GM23338 (cell line): ENCODE data around the gene CADPS.

Experiments
- CREB1 ChIP-seq: fragments of 250-450 bp; sonication (Bioruptor Pico); IDR thresholded peaks from 2 replicates; pipeline ENCODE4 v1.5.0; 2020; ENCODE audit warnings: low read depth, mild to moderate bottlenecking, moderate library complexity
- EZH2 ChIP-seq: fragments of 200-600 bp; sonication (generic); IDR thresholded peaks from one replicate; pipeline ENCODE4 v1.8.0; 2017; ENCODE audit warnings: antibody characterized with exemption, mild to moderate bottlenecking, low read depth; ENCODE audit not compliant: unreplicated experiment
- EZH2phosphoT487 ChIP-seq: fragments of 200-600 bp; sonication (generic); IDR thresholded peaks from one replicate; pipeline ENCODE4 v1.8.1; 2018; ENCODE audit warnings: antibody characterized with exemption; ENCODE audit not compliant: unreplicated experiment
- JUNB ChIP-seq: IDR thresholded peaks from one replicate; pipeline ENCODE4 v1.6.1; 2016; ENCODE audit warnings: antibody characterized with exemption; ENCODE audit not compliant: unreplicated experiment
- NANOG ChIP-seq: IDR thresholded peaks from 2 replicates; pipeline ENCODE4 v1.6.1; 2016; ENCODE audit warnings: antibody characterized with exemption, borderline replicate concordance
- POLR2AphosphoS5 ChIP-seq: IDR thresholded peaks from 2 replicates; pipeline ENCODE4 v1.6.1; 2016; ENCODE audit warnings: antibody characterized with exemption, low read depth
- REST ChIP-seq: IDR thresholded peaks from one replicate; pipeline ENCODE4 v1.6.1; 2018; ENCODE audit warnings: antibody characterized with exemption; ENCODE audit not compliant: unreplicated experiment
- STAT1 ChIP-seq: IDR thresholded peaks from one replicate; pipeline ENCODE4 v1.6.1; 2016; ENCODE audit warnings: antibody characterized with exemption; ENCODE audit not compliant: unreplicated experiment
- ZNF331 ChIP-seq: fragments of 250-450 bp; sonication (Bioruptor Pico); IDR thresholded peaks from 2 replicates; pipeline ENCODE4 v1.5.0; 2020; ENCODE audit warnings: low read depth, mild to moderate bottlenecking, moderate library complexity
- TF ChIP-seq, protein P1 (sequence below), 2 experiments: fragments of 200-600 bp in 1 of 2; sonication (generic) in 1 of 2; conservative IDR thresholded peaks; 2 replicates each; pipeline versions ENCODE4 v1.5.1 to v1.6.1; 2016 to 2017; ENCODE audit warnings: antibody characterized with exemption in 2 of 2, low read depth in 2 of 2, mild to moderate bottlenecking in 2 of 2, moderate library complexity in 1 of 2
- TF ChIP-seq, protein P2 (sequence below): IDR thresholded peaks from 2 replicates; pipeline ENCODE4 v1.6.1; 2016; ENCODE audit warnings: antibody characterized with exemption

GRCh38 chr3:62373215-62373614 is 502.0 kb downstream of the CADPS start, which contains the start of gene FEZF2:
- TF ChIP-seq, protein P1, sequence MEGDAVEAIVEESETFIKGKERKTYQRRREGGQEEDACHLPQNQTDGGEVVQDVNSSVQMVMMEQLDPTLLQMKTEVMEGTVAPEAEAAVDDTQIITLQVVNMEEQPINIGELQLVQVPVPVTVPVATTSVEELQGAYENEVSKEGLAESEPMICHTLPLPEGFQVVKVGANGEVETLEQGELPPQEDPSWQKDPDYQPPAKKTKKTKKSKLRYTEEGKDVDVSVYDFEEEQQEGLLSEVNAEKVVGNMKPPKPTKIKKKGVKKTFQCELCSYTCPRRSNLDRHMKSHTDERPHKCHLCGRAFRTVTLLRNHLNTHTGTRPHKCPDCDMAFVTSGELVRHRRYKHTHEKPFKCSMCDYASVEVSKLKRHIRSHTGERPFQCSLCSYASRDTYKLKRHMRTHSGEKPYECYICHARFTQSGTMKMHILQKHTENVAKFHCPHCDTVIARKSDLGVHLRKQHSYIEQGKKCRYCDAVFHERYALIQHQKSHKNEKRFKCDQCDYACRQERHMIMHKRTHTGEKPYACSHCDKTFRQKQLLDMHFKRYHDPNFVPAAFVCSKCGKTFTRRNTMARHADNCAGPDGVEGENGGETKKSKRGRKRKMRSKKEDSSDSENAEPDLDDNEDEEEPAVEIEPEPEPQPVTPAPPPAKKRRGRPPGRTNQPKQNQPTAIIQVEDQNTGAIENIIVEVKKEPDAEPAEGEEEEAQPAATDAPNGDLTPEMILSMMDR (conservative IDR thresholded peaks at IDR 0.05; ENCODE audit: low read depth in 2 of 2), result no peak
- TF ChIP-seq EZH2 (peak; percentile 77), POLR2AphosphoS5 (no peak), JUNB (no peak), EZH2phosphoT487 (peak; percentile 75), REST (no peak), NANOG (no peak), CREB1 (CRISPR knock-in tag) (peak; percentile 35; the same call in 1 of the 2 replicates), STAT1 (no peak), ZNF331 (CRISPR knock-in tag) (no peak)
- TF ChIP-seq, protein P2, sequence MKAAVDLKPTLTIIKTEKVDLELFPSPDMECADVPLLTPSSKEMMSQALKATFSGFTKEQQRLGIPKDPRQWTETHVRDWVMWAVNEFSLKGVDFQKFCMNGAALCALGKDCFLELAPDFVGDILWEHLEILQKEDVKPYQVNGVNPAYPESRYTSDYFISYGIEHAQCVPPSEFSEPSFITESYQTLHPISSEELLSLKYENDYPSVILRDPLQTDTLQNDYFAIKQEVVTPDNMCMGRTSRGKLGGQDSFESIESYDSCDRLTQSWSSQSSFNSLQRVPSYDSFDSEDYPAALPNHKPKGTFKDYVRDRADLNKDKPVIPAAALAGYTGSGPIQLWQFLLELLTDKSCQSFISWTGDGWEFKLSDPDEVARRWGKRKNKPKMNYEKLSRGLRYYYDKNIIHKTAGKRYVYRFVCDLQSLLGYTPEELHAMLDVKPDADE, result no peak
